Measurements from ENCODE around the gene FAM174B.

FAM174B gene

GRCh38 chr15:92661069-92661468 lies 5.5 kb upstream of the FAM174B start:
- no peak for DNase-seq (ENCODE audit: low read depth)
- no peak for TF ChIP-seq CTCF (IDR thresholded peaks at IDR 0.05; ENCODE audit: control insufficient read depth, extremely low read depth, insufficient read depth)

GRCh38 chr15:92657486-92657885 lies 1.9 kb upstream of the FAM174B start:
- no peak for TF ChIP-seq CTCF (IDR thresholded peaks at IDR 0.05; ENCODE audit: control insufficient read depth, extremely low read depth, insufficient read depth)
- no peak overlapping the region for H3K4me3 ChIP-seq (ENCODE audit: low read depth, low read length)
- DNase-seq (ENCODE audit: low read depth): no peak

More at GRCh38 chr15:92661069-92661468, 5.5 kb upstream of the FAM174B start:
- no peak overlapping the region for H3K4me3 ChIP-seq (ENCODE audit: low read depth, low read length)

- no peak for DNase-seq (ENCODE audit: low read depth)
- peak overlapping the region; percentile 65 for H3K4me3 ChIP-seq (ENCODE audit: low read depth, low read length)
- TF ChIP-seq CTCF (IDR thresholded peaks at IDR 0.05; ENCODE audit: control insufficient read depth, extremely low read depth, insufficient read depth): no peak
Observed at GRCh38 chr15:92656089-92656488, 514 bp upstream of the FAM174B start.

- H3K4me3 ChIP-seq (ENCODE audit: low read depth, low read length): peak overlapping the region; percentile 65
- no peak for DNase-seq (ENCODE audit: low read depth)
- no peak for TF ChIP-seq CTCF (IDR thresholded peaks at IDR 0.05; ENCODE audit: control insufficient read depth, extremely low read depth, insufficient read depth)
Observed at GRCh38 chr15:92654662-92655061, 913 bp downstream of the FAM174B start.

GRCh38 chr15:92653836-92654539 lies 1.6 kb downstream of the FAM174B start:
- TF ChIP-seq CTCF (IDR thresholded peaks at IDR 0.05; ENCODE audit: control insufficient read depth, extremely low read depth, insufficient read depth): peak; percentile 48
- peak overlapping the region; percentile 65 for H3K4me3 ChIP-seq (ENCODE audit: low read depth, low read length)
- peak; percentile 99 for DNase-seq (ENCODE audit: low read depth)

GRCh38 chr15:92653366-92653765 lies 2.2 kb downstream of the FAM174B start:
- H3K4me3 ChIP-seq (ENCODE audit: low read depth, low read length): peak overlapping the region; percentile 41
- TF ChIP-seq CTCF (IDR thresholded peaks at IDR 0.05; ENCODE audit: control insufficient read depth, extremely low read depth, insufficient read depth): no peak
- no peak for DNase-seq (ENCODE audit: low read depth)

GRCh38 chr15:92652576-92652966 lies 3.0 kb downstream of the FAM174B start:
- TF ChIP-seq CTCF (IDR thresholded peaks at IDR 0.05; ENCODE audit: control insufficient read depth, extremely low read depth, insufficient read depth): no peak
- no peak for DNase-seq (ENCODE audit: low read depth)
- H3K4me3 ChIP-seq (ENCODE audit: low read depth, low read length): peak overlapping the region; percentile 41
